ENCODE results near the gene ABI3BP. TPM values are rescaled to one million over a fixed set of nuclear protein-coding genes. Genes with fewer than 3 reads are reported as not detected.

Gene ABI3BP
- total and polyA plus RNA-seq, 2 experiments from 2014 or later = 0.42 to 0.57 TPM

DNA sequence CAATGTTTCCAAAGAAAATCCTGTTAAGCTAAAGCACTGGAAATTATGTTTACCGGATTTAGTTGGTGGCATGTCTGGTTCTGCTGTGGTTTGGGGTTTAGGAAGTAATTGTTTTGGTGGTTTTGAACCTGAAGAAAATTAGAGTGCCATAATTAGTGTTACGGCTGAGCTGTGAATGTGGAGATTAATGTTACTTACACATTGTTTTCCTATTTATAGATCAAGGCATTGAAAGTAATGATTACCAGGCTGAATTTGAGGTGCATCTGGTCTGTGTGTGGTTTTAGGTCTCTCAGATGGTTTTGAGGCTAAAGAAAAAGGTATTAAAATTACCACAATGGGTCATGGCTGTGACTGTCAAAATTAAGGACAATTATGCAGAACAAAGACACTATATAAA lies 155.1 kb downstream of the ABI3BP start:
- H3K4me1 Mint-ChIP-seq = peaks cover 7% of the 10 kb centered on the region; the same call in 2 of the 3 replicates
- H3K27ac ChIP-seq (ENCODE audit: low read depth) = no peak overlapping the region
- H3K9me3 Mint-ChIP-seq = no peaks in the 10 kb centered on the region
- 0 out of 2 replicates have a peak, but pooled peaks cover 7% of the 10 kb centered on the region for H3K4me1 ChIP-seq (ENCODE audit: insufficient read depth)
- 0 out of 2 replicates have a peak overlapping the region, but pooled peaks have one; percentile 18 for H3K27ac Mint-ChIP-seq
- no peaks in the 10 kb centered on the region for H3F3A ChIP-seq (replicated peaks; ENCODE audit: low read depth)
- H3K9me2 ChIP-seq (ENCODE audit: insufficient read depth) = no peaks in the 10 kb centered on the region
- H3K36me3 ChIP-seq (ENCODE audit: insufficient read depth) = no peaks in the 10 kb centered on the region
- ATAC-seq (no peak), DNase-seq (ENCODE audit: low spot score) (no peak)
- no peaks in the 10 kb centered on the region for H3K79me2 ChIP-seq (replicated peaks; ENCODE audit: insufficient read depth)
- H3K27me3 Mint-ChIP-seq (ENCODE audit: insufficient read depth, low read depth, poor library complexity) = peaks cover 5% of the 10 kb centered on the region
- no peaks in the 10 kb centered on the region for H3K36me3 Mint-ChIP-seq (ENCODE audit: low read depth)
- H4K20me1 ChIP-seq (replicated peaks; ENCODE audit: insufficient read depth) = no peaks in the 10 kb centered on the region
- no peaks in the 10 kb centered on the region for H3K27me3 ChIP-seq (ENCODE audit: insufficient read depth)
- no peak for TF ChIP-seq STAT1 (IDR thresholded peaks at IDR 0.05; ENCODE audit: unreplicated experiment)
- TF ChIP-seq POLR2AphosphoS5 (IDR thresholded peaks at IDR 0.05; ENCODE audit: low read depth) = no peak
- no peak for TF ChIP-seq ZNF114 (CRISPR knock-in tag; IDR thresholded peaks at IDR 0.05)
- no peak for TF ChIP-seq JUNB (IDR thresholded peaks at IDR 0.05; ENCODE audit: unreplicated experiment)
- TF ChIP-seq REST (IDR thresholded peaks at IDR 0.05; ENCODE audit: unreplicated experiment) = no peak
- TF ChIP-seq ZNF462 (CRISPR knock-in tag; IDR thresholded peaks at IDR 0.05) = no peak
- TF ChIP-seq ZNF331 (CRISPR knock-in tag; IDR thresholded peaks at IDR 0.05; ENCODE audit: low read depth) = no peak
- TF ChIP-seq CTCF (conservative IDR thresholded peaks at IDR 0.05; ENCODE audit: low read depth in 2 of 2) = no peak
- no peak for TF ChIP-seq EZH2 (IDR thresholded peaks at IDR 0.05; ENCODE audit: low read depth, unreplicated experiment)
- TF ChIP-seq NANOG (IDR thresholded peaks at IDR 0.05; ENCODE audit: borderline replicate concordance) = no peak
- TF ChIP-seq EZH2phosphoT487 (IDR thresholded peaks at IDR 0.05; ENCODE audit: unreplicated experiment) = no peak
- TF ChIP-seq ETS1 (IDR thresholded peaks at IDR 0.05) = no peak
- no peak for TF ChIP-seq CREB1 (CRISPR knock-in tag; IDR thresholded peaks at IDR 0.05; ENCODE audit: low read depth)
- H3K4me3 Mint-ChIP-seq = no peak overlapping the region
- H2AFZ ChIP-seq = no peak overlapping the region
- no peak overlapping the region for H3K4me3 ChIP-seq
- H3K4me2 ChIP-seq = no peak overlapping the region

Data from GM23338 (cell line).